ENCODE measurements around the gene TMOD1. TPM values are rescaled to one million over a fixed set of nuclear protein-coding genes. Genes with fewer than 3 reads are reported as not detected.
"Not testable (repeated sequence)": the region's sequence is repeated elsewhere in the genome, so short reads cannot be mapped to it uniquely, and the experiment has no call there.

The TMOD1 gene
- total and polyA plus RNA-seq, 2 of the 8 experiments (the other 6 are each of a cell fraction or from before 2014, with no cell fraction given) = 0.17 to 0.88 TPM

GRCh38 chr9:97573482-97574073 lies 72.1 kb downstream of the TMOD1 start (continued):
- no peak for TF ChIP-seq YY1 (IDR thresholded peaks at IDR 0.05; ENCODE audit: low read depth, low read length)
- TF ChIP-seq NANOG (IDR thresholded peaks at IDR 0.05; ENCODE audit: insufficient read depth, low read depth, low read length, poor library complexity, severe bottlenecking) = no peak
- no peak for TF ChIP-seq SP4 (IDR thresholded peaks at IDR 0.05; ENCODE audit: low read length)
- TF ChIP-seq JUND (IDR thresholded peaks at IDR 0.05; ENCODE audit: low read length) = no peak
- TF ChIP-seq MAFK (IDR thresholded peaks at IDR 0.05; ENCODE audit: low read depth, low read length) = no peak

GRCh38 chr9:97574101-97574571 lies 72.7 kb downstream of the TMOD1 start:
- H3K36me3 ChIP-seq (ENCODE audit: control insufficient read depth in 2 of 4, insufficient read depth in 4 of 4, low read length in 3 of 4); H3K56ac ChIP-seq (replicated peaks; ENCODE audit: insufficient read length, low read depth, low read length); H3K4me1 ChIP-seq (replicated peaks in 1 of 4; ENCODE audit: control insufficient read depth in 3 of 4, insufficient read depth in 4 of 4, low read length in 3 of 4); H2AFZ ChIP-seq (ENCODE audit: low read length); H3K27me3 ChIP-seq (replicated peaks in 1 of 4; ENCODE audit: control insufficient read depth in 3 of 4, extremely low read depth in 1 of 4, insufficient read depth in 3 of 4, low read length in 3 of 4); H3K9ac ChIP-seq (replicated peaks in 1 of 4; ENCODE audit: extremely low read depth in 1 of 4, low read depth in 3 of 4, low read length in 3 of 4); H3K4me3 ChIP-seq (ENCODE audit: extremely low read depth in 1 of 4, insufficient read depth in 2 of 4, low read depth in 3 of 4, low read length in 4 of 4); H3K9me3 ChIP-seq (ENCODE audit: insufficient read depth in 2 of 2, low read depth in 1 of 2, low read length in 1 of 2); H3K79me1 ChIP-seq (ENCODE audit: low read depth, low read length); H2BK5ac ChIP-seq (ENCODE audit: low read depth, low read length); H3K79me2 ChIP-seq (ENCODE audit: control insufficient read depth in 1 of 2, insufficient read depth in 2 of 2, low read length in 2 of 2); FAIRE-seq; H4K91ac ChIP-seq (replicated peaks; ENCODE audit: insufficient read length, low read length); H3K27ac ChIP-seq (ENCODE audit: low read depth, low read length); H3K18ac ChIP-seq (ENCODE audit: extremely low read depth, low read length); H4K20me1 ChIP-seq (replicated peaks in 1 of 2; ENCODE audit: control insufficient read depth in 1 of 2, insufficient read depth in 2 of 2, low read length in 2 of 2); H4K8ac ChIP-seq (ENCODE audit: extremely low read depth, insufficient read depth, low read length); H2AK5ac ChIP-seq (ENCODE audit: low read depth, low read length); H2BK15ac ChIP-seq (ENCODE audit: low read length); H3K23ac ChIP-seq (ENCODE audit: insufficient read length); H2BK20ac ChIP-seq (ENCODE audit: low read length); H3K4ac ChIP-seq (replicated peaks; ENCODE audit: insufficient read length, low read depth, low read length); H3K4me2 ChIP-seq (ENCODE audit: insufficient read depth in 1 of 2, low read depth in 2 of 2, low read length in 2 of 2); H3K14ac ChIP-seq (ENCODE audit: insufficient read length); H4K5ac ChIP-seq (ENCODE audit: insufficient read length, low read depth, low read length); H2BK120ac ChIP-seq (replicated peaks; ENCODE audit: low read depth, low read length); DNase-seq (ENCODE audit: low read depth in 1 of 2, low spot score in 2 of 2); H3K23me2 ChIP-seq (ENCODE audit: low read depth, low read length); H2BK12ac ChIP-seq (ENCODE audit: low read depth, low read length): not testable (repeated sequence)
- 89% methylated on average over 13 of the region's 47 CpGs; no CpG with 5 or more reads in 1 of the 2 experiments for WGBS, 2 experiments (ENCODE audit: extremely low coverage in 1 of 2, insufficient coverage in 1 of 2, insufficient read length in 1 of 2, insufficient replicate concordance in 2 of 2, low coverage in 1 of 2, low lambda C conversion rate in 2 of 2, missing lambda C conversion rate in 1 of 2)
- POLR2A ChIA-PET (ENCODE audit: partially characterized antibody) = interaction anchor here (0.9 kb wide), 1 partner anchor 536 kb away, joined by 3 read pairs; no protein-coding TSS in a partner anchor
- CTCF ChIA-PET (ENCODE audit: partially characterized antibody) = interaction anchor here (1.3 to 3.2 kb wide), 3 partner anchors 8 to 105 kb away, joined by 3 to 14 read pairs (median 10); no protein-coding TSS in a partner anchor

Data from H1 (cell line).